Smooth muscle cell (in vitro differentiated cells): ENCODE results near the gene GLYATL1B. TPM values are rescaled to one million over a fixed set of nuclear protein-coding genes. Genes with fewer than 3 reads are reported as not detected.
A peak's percentile ranks its signal among the peaks of the same experiment; 100 is the strongest.
"Not testable (repeated sequence)": the region's sequence is repeated elsewhere in the genome, so short reads cannot be mapped to it uniquely, and the experiment has no call there.

Source experiments
- DNase-seq: peaks from one replicate; lab custom pipeline; 2025; ENCODE audit not compliant: unreplicated experiment; lab: John Stamatoyannopoulos, UW
- H2AFZ ChIP-seq: fragments of 200-600 bp; sonication (generic); 2 replicates; pipeline ENCODE4 v1.6.0; 2016; ENCODE audit warnings: antibody characterized with exemption, low read depth, mild to moderate bottlenecking
- H3F3A ChIP-seq: fragments of 200-600 bp; sonication (generic); 2 replicates; pipeline ENCODE4 v1.6.0; 2017; ENCODE audit warnings: antibody characterized with exemption, low read depth
- H3K27ac ChIP-seq: fragments of 200-600 bp; sonication (generic); 2 replicates; pipeline ENCODE4 v1.5.1; 2016; ENCODE audit warnings: low read depth, mild to moderate bottlenecking
- H3K27me3 ChIP-seq: fragments of 200-600 bp; sonication (generic); 2 replicates; pipeline ENCODE4 v1.6.1; 2016; ENCODE audit warnings: low read depth, mild to moderate bottlenecking
- H3K36me3 ChIP-seq: fragments of 200-600 bp; sonication (generic); 2 replicates; pipeline ENCODE4 v1.5.1; 2016; ENCODE audit warnings: low read depth
- H3K4me1 ChIP-seq: fragments of 200-600 bp; sonication (generic); 2 replicates; pipeline ENCODE4 v1.5.1; 2016; ENCODE audit warnings: low read depth
- H3K4me2 ChIP-seq: fragments of 200-600 bp; sonication (generic); 2 replicates; pipeline ENCODE4 v1.6.0; 2016; ENCODE audit warnings: mild to moderate bottlenecking
- H3K4me3 ChIP-seq: fragments of 200-600 bp; sonication (generic); 2 replicates; pipeline ENCODE4 v1.5.1; 2016; ENCODE audit warnings: mild to moderate bottlenecking
- H3K79me2 ChIP-seq: fragments of 200-600 bp; sonication (generic); 2 replicates; pipeline ENCODE4 v1.6.0; 2016; ENCODE audit warnings: low read depth, mild to moderate bottlenecking
- H3K9ac ChIP-seq: fragments of 200-600 bp; sonication (generic); 2 replicates; pipeline ENCODE4 v1.6.0; 2016; ENCODE audit warnings: low read depth
- H3K9me3 ChIP-seq: fragments of 200-600 bp; sonication (generic); replicated peaks from 2 replicates; pipeline ENCODE4 v1.5.1; 2016; ENCODE audit warnings: low read depth
- H4K20me1 ChIP-seq: fragments of 200-600 bp; sonication (generic); 2 replicates; pipeline ENCODE4 v1.6.0; 2016; ENCODE audit warnings: low read depth
- CTCF ChIP-seq: fragments of 200-600 bp; sonication (generic); IDR thresholded peaks from 2 replicates; pipeline ENCODE4 v1.5.1; 2017; ENCODE audit warnings: borderline replicate concordance, mild to moderate bottlenecking, antibody characterized with exemption; ENCODE audit not compliant: insufficient read depth, poor library complexity, severe bottlenecking
- WGBS: methylation state at CpG from one replicate; pipeline ENCODE4 v1.1.7; 2016; ENCODE audit warnings: low lambda C conversion rate; 5-methylcytosine and 5-hydroxymethylcytosine counted together
- polyA plus RNA-seq: library from polyadenylated mRNA; unstranded; fragments of >200 nt; fragmentation: Nextera tagmentation; extraction: Ambion mirVana; gene quantifications from 2 replicates; pipeline ENCODE4 v1.2.1, GENCODE V29; 2016
- total RNA-seq: library from RNA; depleted of rRNA; stranded (reverse); fragments of >200 nt; gene quantifications from 2 replicates; pipeline ENCODE4 v1.2.3, GENCODE V29; 2014

Gene GLYATL1B
- total and polyA plus RNA-seq, 2 experiments from 2014 or later: not detected

GRCh38 chr11:59097113-59097708 is 11.1 kb downstream of the GLYATL1B start:
- H3K36me3 ChIP-seq: no peaks in the 10 kb centered on the region
- no peaks in the 10 kb centered on the region for H3F3A ChIP-seq
- H2AFZ ChIP-seq: no peak overlapping the region
- no peak overlapping the region for H3K4me2 ChIP-seq
- H3K9ac ChIP-seq: no peak overlapping the region
- no peaks in the 10 kb centered on the region for H3K9me3 ChIP-seq
- H3K27ac ChIP-seq: no peak overlapping the region
- H3K27me3 ChIP-seq: peaks cover 31% of the 10 kb centered on the region
- no peaks in the 10 kb centered on the region for H3K79me2 ChIP-seq
- H3K4me3 ChIP-seq: no peak overlapping the region
- no peaks in the 10 kb centered on the region for H4K20me1 ChIP-seq
- no peak for DNase-seq
- 85% methylated on average over 5 of the region's 5 CpGs for WGBS
- peaks cover 5% of the 10 kb centered on the region for H3K4me1 ChIP-seq
- peak; percentile 74 for TF ChIP-seq CTCF

GRCh38 chr11:59097938-59098337 is 11.8 kb downstream of the GLYATL1B start:
- H3K9ac ChIP-seq, H3K4me2 ChIP-seq, H3K4me1 ChIP-seq, DNase-seq, H3K36me3 ChIP-seq, H3F3A ChIP-seq, H3K27ac ChIP-seq, H2AFZ ChIP-seq, H4K20me1 ChIP-seq, H3K4me3 ChIP-seq, H3K79me2 ChIP-seq, H3K9me3 ChIP-seq: not testable (repeated sequence)
- 73% methylated on average over 8 of the region's 8 CpGs for WGBS
- peaks cover 31% of the 10 kb centered on the region for H3K27me3 ChIP-seq

GRCh38 chr11:59102259-59102765 is 16.2 kb downstream of the GLYATL1B start:
- Histone ChIP-seq H3K9ac (no peak overlapping the region), H2AFZ (peak overlapping the region; percentile 72), H3K27me3 (peaks cover 31% of the 10 kb centered on the region), H3K36me3 (no peaks in the 10 kb centered on the region), H3K9me3 (no peaks in the 10 kb centered on the region), H3K79me2 (no peaks in the 10 kb centered on the region), H3K4me2 (peak overlapping the region; percentile 85), H3K4me3 (peak overlapping the region; percentile 50), H3K27ac (no peak overlapping the region), H3F3A (no peaks in the 10 kb centered on the region), H4K20me1 (no peaks in the 10 kb centered on the region), H3K4me1 (peaks cover 12% of the 10 kb centered on the region)
- TF ChIP-seq CTCF: peak; percentile 8
- no peak for DNase-seq
- 10% methylated on average over 23 of the region's 23 CpGs for WGBS

GRCh38 chr11:59106363-59107336 is 20.5 kb downstream of the GLYATL1B start, which contains the start of gene FAM111B:
FAM111B (plus strand) TSS chr11:59107237; CDS start chr11:59109626, 2,389 bp downstream.
- WGBS: 2% methylated on average over 64 of the region's 64 CpGs
- Histone ChIP-seq H3K36me3 (no peaks in the 10 kb centered on the region), H3K4me2 (peak within 1 kb of the TSS; percentile 85), H3K4me3 (peak within 1 kb of the TSS; percentile 61), H3K27ac (no peak within 1 kb of the TSS), H3K79me2 (no peaks in the 10 kb centered on the region), H3K9me3 (no peaks in the 10 kb centered on the region), H3F3A (no peaks in the 10 kb centered on the region), H3K27me3 (peaks cover 6% of the 10 kb centered on the region), H3K9ac (no peak within 1 kb of the TSS), H4K20me1 (no peaks in the 10 kb centered on the region), H3K4me1 (peaks cover 15% of the 10 kb centered on the region), H2AFZ (peak within 1 kb of the TSS; percentile 85)
- no peak for TF ChIP-seq CTCF
- DNase-seq: peak; percentile 59

GRCh38 chr11:59107721-59108120 is 21.6 kb downstream of the GLYATL1B start:
- not testable (repeated sequence) for H3K4me1 ChIP-seq, H3K27ac ChIP-seq, H3K9ac ChIP-seq, H4K20me1 ChIP-seq, DNase-seq, H3F3A ChIP-seq, H3K9me3 ChIP-seq, H3K27me3 ChIP-seq, H3K36me3 ChIP-seq, H3K79me2 ChIP-seq
- peak overlapping the region; percentile 85 for H3K4me2 ChIP-seq
- 15% methylated on average over 10 of the region's 10 CpGs for WGBS
- peak overlapping the region; percentile 61 for H3K4me3 ChIP-seq
- peak overlapping the region; percentile 85 for H2AFZ ChIP-seq
